NCI-H2029 (cell line): Measurements from ENCODE around the gene C1orf167.

Source experiments
- DNase-seq: peaks from one replicate; lab custom pipeline; 2025; lab: John Stamatoyannopoulos, UW

Gene C1orf167

GRCh38 chr1:11764519-11764918 is 2.5 kb downstream of the C1orf167 start:
- DNase-seq: no peak

- no peak for DNase-seq
These were observed 3.9 kb downstream of the C1orf167 start for GRCh38 chr1:11765661-11766428.

GRCh38 chr1:11766429-11766776 is 4.4 kb downstream of the C1orf167 start:
- DNase-seq: no peak

GRCh38 chr1:11767922-11768704 is 6.1 kb downstream of the C1orf167 start:
- no peak for DNase-seq

GRCh38 chr1:11768821-11769220 is 6.8 kb downstream of the C1orf167 start:
- DNase-seq: no peak

GRCh38 chr1:11769274-11769673 is 7.3 kb downstream of the C1orf167 start:
- DNase-seq: no peak

- no peak for DNase-seq
These were observed 8.0 kb downstream of the C1orf167 start for GRCh38 chr1:11770011-11770410.

- DNase-seq: no peak
These were observed 9.6 kb downstream of the C1orf167 start for GRCh38 chr1:11771481-11772043.

GRCh38 chr1:11772458-11772857 is 10.5 kb downstream of the C1orf167 start:
- no peak for DNase-seq

GRCh38 chr1:11774753-11775152 is 12.8 kb downstream of the C1orf167 start:
- no peak for DNase-seq

- no peak for DNase-seq
These were observed 15.8 kb downstream of the C1orf167 start for GRCh38 chr1:11777658-11778322.

GRCh38 chr1:11778336-11778735 is 16.3 kb downstream of the C1orf167 start:
- no peak for DNase-seq

GRCh38 chr1:11778844-11779623 is 17.0 kb downstream of the C1orf167 start:
- no peak for DNase-seq

- DNase-seq: no peak
These were observed 17.9 kb downstream of the C1orf167 start for GRCh38 chr1:11779715-11780379.

GRCh38 chr1:11780380-11781147 is 18.6 kb downstream of the C1orf167 start:
- no peak for DNase-seq

- no peak for DNase-seq
These were observed 19.3 kb downstream of the C1orf167 start for GRCh38 chr1:11781297-11781696.

GRCh38 chr1:11782127-11782708 is 20.2 kb downstream of the C1orf167 start:
- DNase-seq: no peak

- DNase-seq: no peak
These were observed 21.6 kb downstream of the C1orf167 start for GRCh38 chr1:11783556-11783955.

GRCh38 chr1:11784256-11784992 is 22.4 kb downstream of the C1orf167 start:
- DNase-seq: no peak
